CD4-positive, alpha-beta T cell (primary cell): ENCODE data around the gene PAEP. TPM values are rescaled to one million over a fixed set of nuclear protein-coding genes. Genes with fewer than 3 reads are reported as not detected.
"Not testable (repeated sequence)": the region's sequence is repeated elsewhere in the genome, so short reads cannot be mapped to it uniquely, and the experiment has no call there.

Source experiments
- ATAC-seq: fragments of 200-7000 bp; cut with Tn5 transposase; one replicate; pipeline ENCODE4 v1.10.0; 2022; ENCODE audit warnings: mild to moderate bottlenecking; ENCODE audit not compliant: poor library complexity
- CTCF ChIA-PET: fragments of 350-600 bp; sonication (Branson Sonifier 250); formaldehyde crosslinking; loops from one replicate; lab custom pipeline; 2021; ENCODE audit warnings: antibody characterized with exemption, inconsistent platforms; lab: Charles Lee
- POLR2A ChIA-PET: fragments of 350-600 bp; sonication (Branson Sonifier 250); formaldehyde crosslinking; loops from one replicate; lab custom pipeline; 2021; ENCODE audit warnings: antibody characterized with exemption, inconsistent platforms; lab: Charles Lee
- DNase-seq, 14 experiments: peaks; one replicate each; pipeline ENCODE4 v3.0.0-alpha.2; 2013 to 2020; ENCODE audit warnings: mixed read lengths in 2 of 14
- H3K27ac ChIP-seq, 2 donors: one replicate each; pipeline versions ENCODE4 v1.5.1 to v1.7.0; 2013; ENCODE audit warnings: low read length in 2 of 2, low read depth in 1 of 2, mild to moderate bottlenecking in 1 of 2
- H3K27me3 ChIP-seq, 2 experiments: 1 replicate in 1 of 2; 2 replicates in 1 of 2; pipeline versions ENCODE4 v1.6.1 to v1.7.0; 2013; ENCODE audit warnings: low read length in 2 of 2, control low read depth in 1 of 2, mild to moderate bottlenecking in 1 of 2, moderate library complexity in 1 of 2; ENCODE audit not compliant: insufficient read depth in 2 of 2, control insufficient read depth in 1 of 2
- H3K36me3 ChIP-seq: one replicate; pipeline ENCODE4 v1.6.1; 2013; ENCODE audit warnings: low read length, control low read depth; ENCODE audit not compliant: insufficient read depth
- H3K4me1 ChIP-seq: one replicate; pipeline ENCODE4 v1.6.1; 2013; ENCODE audit warnings: low read length, control low read depth; ENCODE audit not compliant: insufficient read depth
- H3K4me3 ChIP-seq: one replicate; pipeline ENCODE4 v1.5.1; 2013; ENCODE audit warnings: mild to moderate bottlenecking, low read length, moderate library complexity
- H3K9me3 ChIP-seq, 2 experiments: 1 replicate in 1 of 2; 2 replicates in 1 of 2; pipeline versions ENCODE4 v1.6.1 to v1.7.0; 2013; ENCODE audit warnings: low read length in 2 of 2, mild to moderate bottlenecking in 2 of 2, control low read depth in 1 of 2, moderate library complexity in 1 of 2; ENCODE audit not compliant: control insufficient read depth in 1 of 2, insufficient read depth in 1 of 2
- H3K27ac Mint-ChIP-seq: one replicate; pipeline ENCODE4 v1.8.0; 2020; ENCODE audit warnings: mixed read lengths
- H3K27me3 Mint-ChIP-seq: one replicate; pipeline ENCODE4 v1.8.0; 2021; ENCODE audit warnings: mixed read lengths
- H3K36me3 Mint-ChIP-seq: one replicate; pipeline ENCODE4 v1.8.0; 2021; ENCODE audit warnings: low read depth, mixed read lengths
- H3K4me1 Mint-ChIP-seq: one replicate; pipeline ENCODE4 v1.8.0; 2021; ENCODE audit warnings: low read depth, mixed read lengths
- H3K4me3 Mint-ChIP-seq: one replicate; pipeline ENCODE4 v1.8.0; 2020; ENCODE audit warnings: mild to moderate bottlenecking, mixed read lengths
- H3K9me3 Mint-ChIP-seq: one replicate; pipeline ENCODE4 v1.8.0; 2020; ENCODE audit warnings: mixed read lengths
- intact Hi-C, 2 experiments: fragments of 100-400 bp; cut with DNase I in 1 of 2; cut with micrococcal nuclease in 1 of 2; formaldehyde crosslinking; loops; one replicate each; pipeline versions ENCODE4 v1.15.1 to v1.9.0; 2023 to 2025; cut with DNase I, micrococcal nuclease
- total RNA-seq, 174 experiments: library from RNA in 2 of 174; stranded (reverse) in 2 of 174; gene quantifications; one replicate each; pipeline ENCODE4 v1.2.3 and lab custom pipeline; 2021 to 2026
- TF ChIP-seq, protein P1 (sequence below): fragments of 200-600 bp; IDR thresholded peaks from one replicate; pipeline ENCODE4 v1.8.0; 2022; ENCODE audit warnings: antibody characterized with exemption, mild to moderate bottlenecking

Gene PAEP
- total RNA-seq, 2 experiments from 2014 or later, result not detected

DNA sequence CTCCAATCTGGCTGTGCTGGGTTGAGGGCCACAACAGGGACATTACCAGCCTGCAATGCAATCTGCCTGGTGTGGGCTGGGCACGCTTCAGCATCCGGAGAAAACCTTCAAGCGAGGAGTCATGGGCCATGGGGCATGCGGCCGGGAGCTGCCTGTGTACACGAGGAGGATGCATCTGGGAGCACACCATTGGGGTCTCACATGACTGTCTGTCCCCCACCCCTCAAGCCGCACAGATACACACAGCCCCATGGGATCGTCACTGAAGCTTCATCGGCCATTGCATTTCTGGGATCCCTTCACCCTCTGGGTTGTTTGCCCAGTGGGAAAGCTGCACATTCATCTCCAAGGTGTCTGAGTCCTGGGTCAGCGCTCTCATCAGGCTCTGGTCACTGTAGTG lies 30.5 kb upstream of the PAEP start:
- ChIA-PET CTCF (no interaction called here), POLR2A (no interaction called here)
- no peaks in the 10 kb centered on the region for H3K4me1 Mint-ChIP-seq
- no peaks in the 10 kb centered on the region for H3K4me1 ChIP-seq
- no peaks in the 10 kb centered on the region for H3K36me3 Mint-ChIP-seq
- H3K27ac ChIP-seq, result no peak overlapping the region
- H3K27me3 Mint-ChIP-seq, result peaks cover 30% of the 10 kb centered on the region
- peaks cover 0 to 10% of the 10 kb centered on the region in 2 experiments for H3K9me3 ChIP-seq
- H3K9me3 Mint-ChIP-seq, result no peaks in the 10 kb centered on the region
- intact Hi-C loops, result no loop called here
- no peak overlapping the region for H3K4me3 ChIP-seq
- ATAC-seq, result no peak
- H3K27me3 ChIP-seq, result peaks cover 4 to 17% of the 10 kb centered on the region in 2 experiments
- TF ChIP-seq, protein P1, sequence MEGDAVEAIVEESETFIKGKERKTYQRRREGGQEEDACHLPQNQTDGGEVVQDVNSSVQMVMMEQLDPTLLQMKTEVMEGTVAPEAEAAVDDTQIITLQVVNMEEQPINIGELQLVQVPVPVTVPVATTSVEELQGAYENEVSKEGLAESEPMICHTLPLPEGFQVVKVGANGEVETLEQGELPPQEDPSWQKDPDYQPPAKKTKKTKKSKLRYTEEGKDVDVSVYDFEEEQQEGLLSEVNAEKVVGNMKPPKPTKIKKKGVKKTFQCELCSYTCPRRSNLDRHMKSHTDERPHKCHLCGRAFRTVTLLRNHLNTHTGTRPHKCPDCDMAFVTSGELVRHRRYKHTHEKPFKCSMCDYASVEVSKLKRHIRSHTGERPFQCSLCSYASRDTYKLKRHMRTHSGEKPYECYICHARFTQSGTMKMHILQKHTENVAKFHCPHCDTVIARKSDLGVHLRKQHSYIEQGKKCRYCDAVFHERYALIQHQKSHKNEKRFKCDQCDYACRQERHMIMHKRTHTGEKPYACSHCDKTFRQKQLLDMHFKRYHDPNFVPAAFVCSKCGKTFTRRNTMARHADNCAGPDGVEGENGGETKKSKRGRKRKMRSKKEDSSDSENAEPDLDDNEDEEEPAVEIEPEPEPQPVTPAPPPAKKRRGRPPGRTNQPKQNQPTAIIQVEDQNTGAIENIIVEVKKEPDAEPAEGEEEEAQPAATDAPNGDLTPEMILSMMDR, result no peak
- no peak overlapping the region for H3K4me3 Mint-ChIP-seq
- no peaks in the 10 kb centered on the region for H3K36me3 ChIP-seq
- H3K27ac Mint-ChIP-seq, result no peak overlapping the region
- no peak for DNase-seq

DNA sequence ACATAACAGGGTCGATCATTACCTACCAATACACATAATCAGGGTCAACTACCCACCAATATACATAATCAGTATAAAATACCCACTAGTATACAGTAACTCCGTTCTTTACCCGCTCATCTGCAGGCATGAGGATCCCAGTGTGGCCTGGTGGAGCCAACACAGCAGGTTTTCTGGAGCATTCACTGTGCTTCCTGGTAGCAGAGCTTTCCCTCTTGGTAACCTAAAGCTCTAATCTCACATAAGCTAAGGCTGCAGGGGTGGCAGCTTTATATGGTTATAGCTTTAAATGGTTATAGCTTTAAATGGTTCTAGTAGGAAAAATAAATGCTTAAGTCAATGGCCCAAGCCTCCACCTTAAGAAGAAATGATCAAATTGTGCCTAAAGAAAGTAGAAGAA lies 28.4 kb upstream of the PAEP start:
- Histone ChIP-seq H3K4me1 (no peaks in the 10 kb centered on the region), H3K9me3 (no peaks in the 10 kb centered on the region), H3K27ac (no peak overlapping the region), H3K4me3 (no peak overlapping the region), H3K27me3 (peaks cover 4 to 17% of the 10 kb centered on the region in 2 experiments), H3K36me3 (no peaks in the 10 kb centered on the region)
- intact Hi-C loops, result no loop called here
- Mint-ChIP-seq H3K9me3 (no peaks in the 10 kb centered on the region), H3K4me3 (no peak overlapping the region), H3K27ac (no peak overlapping the region), H3K4me1 (no peaks in the 10 kb centered on the region), H3K36me3 (no peaks in the 10 kb centered on the region), H3K27me3 (peaks cover 46% of the 10 kb centered on the region)
- ATAC-seq (no peak), DNase-seq (no peak)
- TF ChIP-seq, protein P1, result no peak
- ChIA-PET POLR2A (no interaction called here), CTCF (no interaction called here)

DNA sequence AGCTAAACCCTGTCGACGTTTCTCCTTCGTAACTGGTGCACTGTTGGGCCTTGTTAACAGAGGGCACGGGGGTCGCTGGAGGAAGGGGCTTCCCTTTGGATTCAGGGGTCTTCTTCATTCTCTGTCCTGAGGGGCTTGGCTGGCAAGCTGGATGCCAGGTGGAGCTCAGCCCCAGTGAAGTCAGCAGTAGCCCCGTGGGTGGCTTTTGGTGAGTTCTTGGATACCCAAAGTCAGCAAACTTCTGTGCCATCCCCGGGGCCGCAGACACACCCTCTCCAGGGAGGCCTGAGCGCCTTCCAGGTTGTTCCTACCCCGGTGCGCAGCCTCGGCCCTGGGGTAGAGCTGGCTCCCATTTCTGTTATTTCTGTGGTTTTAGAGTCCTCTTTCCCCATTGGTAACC lies 27.9 kb upstream of the PAEP start:
- ATAC-seq, result no peak
- peaks cover 4 to 17% of the 10 kb centered on the region in 2 experiments for H3K27me3 ChIP-seq
- Mint-ChIP-seq H3K36me3 (no peaks in the 10 kb centered on the region), H3K4me1 (no peaks in the 10 kb centered on the region), H3K9me3 (no peaks in the 10 kb centered on the region), H3K4me3 (no peak overlapping the region), H3K27me3 (peaks cover 52% of the 10 kb centered on the region), H3K27ac (no peak overlapping the region)
- no peaks in the 10 kb centered on the region for H3K9me3 ChIP-seq
- TF ChIP-seq, protein P1, result no peak
- H3K4me1 ChIP-seq, result no peaks in the 10 kb centered on the region
- DNase-seq, result no peak
- ChIA-PET POLR2A (no interaction called here), CTCF (no interaction called here)
- H3K4me3 ChIP-seq, result no peak overlapping the region
- H3K27ac ChIP-seq, result no peak overlapping the region
- no peaks in the 10 kb centered on the region for H3K36me3 ChIP-seq
- intact Hi-C loops, result no loop called here

DNA sequence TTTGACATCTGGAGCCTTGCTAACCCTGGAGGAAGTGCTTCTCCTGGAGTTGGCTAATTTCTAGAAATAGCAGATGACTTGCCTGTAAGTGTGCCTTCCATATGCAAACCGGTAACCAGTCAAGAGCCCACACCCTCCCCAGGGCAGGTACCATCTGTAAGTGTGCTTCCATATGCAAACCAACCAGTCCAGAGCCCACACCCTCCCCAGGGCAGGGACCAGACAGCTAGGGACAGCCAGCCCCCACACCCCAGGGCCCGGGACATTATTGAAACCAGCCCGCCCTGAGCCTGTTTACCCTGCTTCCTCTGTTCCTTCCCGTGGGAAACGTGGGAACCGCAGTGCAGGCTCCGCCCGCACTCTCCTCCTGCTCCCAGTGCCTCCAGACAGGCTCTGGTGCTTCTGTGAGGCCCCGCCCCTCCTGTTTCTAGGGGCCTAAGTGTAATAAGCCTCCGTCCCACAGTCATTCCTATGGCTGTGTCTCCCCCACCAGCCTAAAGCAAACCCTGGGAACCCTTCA lies 27.3 kb upstream of the PAEP start:
- H3K4me1 Mint-ChIP-seq, DNase-seq, H3K36me3 Mint-ChIP-seq, CTCF ChIA-PET, H3K4me3 Mint-ChIP-seq, H3K27ac ChIP-seq, H3K9me3 ChIP-seq, POLR2A ChIA-PET, H3K27ac Mint-ChIP-seq, H3K4me3 ChIP-seq, ATAC-seq, H3K36me3 ChIP-seq, H3K9me3 Mint-ChIP-seq, H3K4me1 ChIP-seq, intact Hi-C loops: not testable (repeated sequence)
- peaks cover 5 to 17% of the 10 kb centered on the region in 2 experiments for H3K27me3 ChIP-seq
- H3K27me3 Mint-ChIP-seq, result peaks cover 56% of the 10 kb centered on the region

DNA sequence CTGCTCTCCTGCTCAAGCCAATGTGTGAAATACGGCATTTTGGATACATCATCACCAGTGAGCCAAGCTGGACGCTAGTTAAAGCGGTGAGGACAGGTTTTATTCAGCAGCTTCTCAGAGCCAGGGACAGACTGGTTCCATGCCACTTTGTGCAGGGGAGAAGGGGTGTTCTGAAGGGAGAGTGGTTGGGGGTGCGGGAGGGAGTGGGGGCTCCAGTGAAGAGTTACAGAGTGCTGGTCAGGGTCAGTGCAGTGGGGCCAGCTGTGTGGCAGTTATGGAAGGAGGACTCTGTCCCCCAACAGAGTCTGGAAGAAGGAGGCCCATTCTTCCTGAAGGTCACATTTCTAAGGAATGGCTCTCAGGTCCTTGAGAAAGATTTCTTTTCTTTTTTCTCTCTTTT lies 26.7 kb upstream of the PAEP start:
- CTCF ChIA-PET, H3K9me3 Mint-ChIP-seq, H3K27ac ChIP-seq, H3K4me1 Mint-ChIP-seq, DNase-seq, H3K36me3 Mint-ChIP-seq, H3K4me3 ChIP-seq, H3K36me3 ChIP-seq, H3K4me3 Mint-ChIP-seq, H3K4me1 ChIP-seq, intact Hi-C loops, H3K27ac Mint-ChIP-seq, H3K9me3 ChIP-seq, ATAC-seq, POLR2A ChIA-PET: not testable (repeated sequence)
- H3K27me3 ChIP-seq, result peaks cover 7 to 17% of the 10 kb centered on the region in 2 experiments
- H3K27me3 Mint-ChIP-seq, result peaks cover 54% of the 10 kb centered on the region
